ENCODE measurements around the gene CPED1. TPM values are rescaled to one million over a fixed set of nuclear protein-coding genes. Genes with fewer than 3 reads are reported as not detected.

The CPED1 gene
- total RNA-seq, 2 donors from 2014 or later = 77.4 to 126 TPM

GRCh38 chr7:121083790-121084251 lies 95.3 kb downstream of the CPED1 start:
- Histone ChIP-seq H3K4me3 (no peak overlapping the region), H3K9me3 (no peaks in the 10 kb centered on the region), H3K27me3 (replicated peaks; ENCODE audit: insufficient read depth) (no peaks in the 10 kb centered on the region), H3K36me3 (no peaks in the 10 kb centered on the region), H3K4me1 (ENCODE audit: control insufficient read depth in 1 of 2, low read depth in 2 of 2) (peaks cover 36 to 84% of the 10 kb centered on the region in 2 donors), H3K27ac (peak overlapping the region; percentile 71 to 81)
- TF ChIP-seq, protein P1, sequence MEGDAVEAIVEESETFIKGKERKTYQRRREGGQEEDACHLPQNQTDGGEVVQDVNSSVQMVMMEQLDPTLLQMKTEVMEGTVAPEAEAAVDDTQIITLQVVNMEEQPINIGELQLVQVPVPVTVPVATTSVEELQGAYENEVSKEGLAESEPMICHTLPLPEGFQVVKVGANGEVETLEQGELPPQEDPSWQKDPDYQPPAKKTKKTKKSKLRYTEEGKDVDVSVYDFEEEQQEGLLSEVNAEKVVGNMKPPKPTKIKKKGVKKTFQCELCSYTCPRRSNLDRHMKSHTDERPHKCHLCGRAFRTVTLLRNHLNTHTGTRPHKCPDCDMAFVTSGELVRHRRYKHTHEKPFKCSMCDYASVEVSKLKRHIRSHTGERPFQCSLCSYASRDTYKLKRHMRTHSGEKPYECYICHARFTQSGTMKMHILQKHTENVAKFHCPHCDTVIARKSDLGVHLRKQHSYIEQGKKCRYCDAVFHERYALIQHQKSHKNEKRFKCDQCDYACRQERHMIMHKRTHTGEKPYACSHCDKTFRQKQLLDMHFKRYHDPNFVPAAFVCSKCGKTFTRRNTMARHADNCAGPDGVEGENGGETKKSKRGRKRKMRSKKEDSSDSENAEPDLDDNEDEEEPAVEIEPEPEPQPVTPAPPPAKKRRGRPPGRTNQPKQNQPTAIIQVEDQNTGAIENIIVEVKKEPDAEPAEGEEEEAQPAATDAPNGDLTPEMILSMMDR (IDR thresholded peaks at IDR 0.05) = no peak
- DNase-seq (ENCODE audit: low spot score) (no peak), ATAC-seq (ENCODE audit: insufficient number of reproducible peaks, low FRiP score, low read depth) (no peak)

GRCh38 chr7:121084256-121084655 lies 95.7 kb downstream of the CPED1 start:
- no peaks in the 10 kb centered on the region for H3K9me3 ChIP-seq
- H3K27me3 ChIP-seq (replicated peaks; ENCODE audit: insufficient read depth) = no peaks in the 10 kb centered on the region
- peak overlapping the region; percentile 71 to 81 for H3K27ac ChIP-seq
- no peak for DNase-seq (ENCODE audit: low spot score)
- TF ChIP-seq, protein P1 (IDR thresholded peaks at IDR 0.05) = no peak
- ATAC-seq (ENCODE audit: insufficient number of reproducible peaks, low FRiP score, low read depth) = no peak
- no peaks in the 10 kb centered on the region for H3K36me3 ChIP-seq
- no peak overlapping the region for H3K4me3 ChIP-seq
- peaks cover 34 to 80% of the 10 kb centered on the region in 2 donors for H3K4me1 ChIP-seq (ENCODE audit: control insufficient read depth in 1 of 2, low read depth in 2 of 2)

- peak overlapping the region; percentile 71 to 81 for H3K27ac ChIP-seq
- H3K4me3 ChIP-seq = no peak overlapping the region
- peaks cover 30 to 74% of the 10 kb centered on the region in 2 donors for H3K4me1 ChIP-seq (ENCODE audit: control insufficient read depth in 1 of 2, low read depth in 2 of 2)
- ATAC-seq (ENCODE audit: insufficient number of reproducible peaks, low FRiP score, low read depth) (no peak), DNase-seq (ENCODE audit: low spot score) (no peak)
- no peaks in the 10 kb centered on the region for H3K9me3 ChIP-seq
- TF ChIP-seq, protein P1 (IDR thresholded peaks at IDR 0.05) = no peak
- H3K36me3 ChIP-seq = no peaks in the 10 kb centered on the region
- H3K27me3 ChIP-seq (replicated peaks; ENCODE audit: insufficient read depth) = no peaks in the 10 kb centered on the region
These were observed 96.3 kb downstream of the CPED1 start for GRCh38 chr7:121084748-121085336.

GRCh38 chr7:121085922-121086321 lies 97.4 kb downstream of the CPED1 start:
- H3K27ac ChIP-seq = peak overlapping the region; percentile 71 to 81
- H3K4me1 ChIP-seq (ENCODE audit: control insufficient read depth in 1 of 2, low read depth in 2 of 2) = peaks cover 28 to 63% of the 10 kb centered on the region in 2 donors
- TF ChIP-seq, protein P1 (IDR thresholded peaks at IDR 0.05) = no peak

DNA sequence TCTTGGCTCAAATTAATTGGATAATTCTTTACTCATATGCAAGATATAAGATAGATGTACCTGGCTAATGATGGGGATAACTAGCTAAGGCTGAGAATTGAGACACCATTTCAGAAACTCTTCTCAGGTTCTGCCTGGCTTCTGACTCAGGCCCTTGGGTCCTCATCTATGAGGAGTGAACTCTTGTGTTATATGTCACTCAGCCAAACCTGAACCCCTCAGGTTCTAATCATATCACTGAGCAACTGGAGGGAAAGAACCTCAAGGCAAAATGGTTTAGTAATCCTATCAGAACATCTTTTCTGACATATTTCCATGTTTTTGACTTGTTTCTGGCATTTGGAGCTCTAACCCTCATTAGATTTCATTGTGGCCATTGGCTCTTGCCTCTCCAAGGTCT lies 100.4 kb downstream of the CPED1 start:
- TF ChIP-seq, protein P1 (IDR thresholded peaks at IDR 0.05) = no peak

More at GRCh38 chr7:121085922-121086321, 97.4 kb downstream of the CPED1 start:
- H3K4me3 ChIP-seq = peak overlapping the region; percentile 50
- no peaks in the 10 kb centered on the region for H3K9me3 ChIP-seq
- no peaks in the 10 kb centered on the region for H3K36me3 ChIP-seq
- ATAC-seq (ENCODE audit: insufficient number of reproducible peaks, low FRiP score, low read depth) (peak; percentile 30), DNase-seq (ENCODE audit: low spot score) (no peak)
- H3K27me3 ChIP-seq (replicated peaks; ENCODE audit: insufficient read depth) = no peaks in the 10 kb centered on the region

More for the DNA sequence above, 100.4 kb downstream of the CPED1 start:
- Histone ChIP-seq H3K36me3 (no peaks in the 10 kb centered on the region), H3K4me3 (no peak overlapping the region), H3K27ac (no peak overlapping the region), H3K9me3 (no peaks in the 10 kb centered on the region), H3K27me3 (replicated peaks; ENCODE audit: insufficient read depth) (no peaks in the 10 kb centered on the region), H3K4me1 (ENCODE audit: control insufficient read depth in 1 of 2, low read depth in 2 of 2) (peaks cover 17 to 44% of the 10 kb centered on the region in 2 donors)
- ATAC-seq (ENCODE audit: insufficient number of reproducible peaks, low FRiP score, low read depth) = no peak
- no peak for DNase-seq (ENCODE audit: low spot score)
